ENCODE measurements around the gene MANF. TPM values are rescaled to one million over a fixed set of nuclear protein-coding genes. Genes with fewer than 3 reads are reported as not detected.
A peak's percentile ranks its signal among the peaks of the same experiment; 100 is the strongest.

MANF gene
- total RNA-seq, 2 donors from 2014 or later, result 25.4 to 35.6 TPM

GRCh38 chr3:51382947-51383578 is 2.0 kb upstream of the MANF start:
- intact Hi-C loops (cut with DNase I), result no loop called here
- Histone ChIP-seq H3K27me3 (no peaks in the 10 kb centered on the region), H3K9me3 (no peaks in the 10 kb centered on the region), H3K27ac (no peak overlapping the region), H3K4me1 (peaks cover 34% of the 10 kb centered on the region), H3K36me3 (replicated peaks in 1 of 2; ENCODE audit: insufficient read depth in 1 of 2, low read depth in 2 of 2) (no peaks in the 10 kb centered on the region), H3K4me3 (no peak overlapping the region)
- DNase-seq, result no peak
- ATAC-seq, result no peak
- no peak for TF ChIP-seq POLR2A (IDR thresholded peaks at IDR 0.05)
- no peak for TF ChIP-seq CTCF (IDR thresholded peaks at IDR 0.05)
- WGBS, 2 donors, result 86 to 88% methylated on average over 3 of the region's 3 CpGs

DNA sequence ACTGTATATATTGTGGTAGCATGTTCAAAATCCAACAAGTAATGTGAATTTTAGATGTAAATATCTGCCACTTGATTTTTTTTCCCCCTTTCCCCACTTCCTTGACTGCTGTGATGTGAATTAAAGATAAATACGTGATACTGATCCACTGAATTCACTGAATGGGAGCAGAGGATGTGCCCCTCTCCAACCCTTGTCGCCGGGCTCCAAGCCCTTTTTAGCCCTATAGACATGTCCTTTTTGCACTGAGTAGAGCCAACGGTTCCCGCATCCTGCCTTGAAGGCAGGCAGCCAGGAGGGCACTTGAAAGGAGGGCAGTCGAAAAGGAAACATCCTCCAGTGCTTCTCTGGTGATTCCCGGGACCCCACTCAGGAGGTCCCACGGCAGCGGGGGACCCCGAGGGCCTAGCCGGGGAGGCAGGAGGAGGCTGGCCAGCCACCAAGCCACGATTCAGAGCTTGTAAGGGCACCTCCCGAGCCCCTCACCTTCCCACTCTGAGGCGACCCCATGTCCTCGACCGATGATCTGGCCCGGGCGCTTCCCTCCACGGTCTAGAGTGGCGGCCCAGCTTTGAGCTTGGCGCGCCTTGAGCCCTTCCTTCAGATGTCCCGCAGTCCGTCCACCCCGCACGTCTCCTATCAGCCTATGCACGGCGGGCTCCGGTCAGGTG is 901 bp upstream of the MANF start:
- intact Hi-C loops (cut with DNase I), result no loop called here
- Histone ChIP-seq H3K9me3 (no peaks in the 10 kb centered on the region), H3K27me3 (no peaks in the 10 kb centered on the region), H3K4me1 (peaks cover 44% of the 10 kb centered on the region), H3K27ac (peak overlapping the region; percentile 91 to 92 (median 92)), H3K4me3 (peak overlapping the region; percentile 84 to 92), H3K36me3 (replicated peaks in 1 of 2; ENCODE audit: insufficient read depth in 1 of 2, low read depth in 2 of 2) (no peaks in the 10 kb centered on the region)
- TF ChIP-seq POLR2A (IDR thresholded peaks at IDR 0.05), result no peak
- TF ChIP-seq CTCF (IDR thresholded peaks at IDR 0.05), result no peak
- 0% methylated on average over 11 to 29 of the region's 29 CpGs for WGBS, 2 donors
- DNase-seq (peak in 3 of 4 donors; percentile 32 to 48 (median 35)), ATAC-seq (peak; percentile 21)

DNA sequence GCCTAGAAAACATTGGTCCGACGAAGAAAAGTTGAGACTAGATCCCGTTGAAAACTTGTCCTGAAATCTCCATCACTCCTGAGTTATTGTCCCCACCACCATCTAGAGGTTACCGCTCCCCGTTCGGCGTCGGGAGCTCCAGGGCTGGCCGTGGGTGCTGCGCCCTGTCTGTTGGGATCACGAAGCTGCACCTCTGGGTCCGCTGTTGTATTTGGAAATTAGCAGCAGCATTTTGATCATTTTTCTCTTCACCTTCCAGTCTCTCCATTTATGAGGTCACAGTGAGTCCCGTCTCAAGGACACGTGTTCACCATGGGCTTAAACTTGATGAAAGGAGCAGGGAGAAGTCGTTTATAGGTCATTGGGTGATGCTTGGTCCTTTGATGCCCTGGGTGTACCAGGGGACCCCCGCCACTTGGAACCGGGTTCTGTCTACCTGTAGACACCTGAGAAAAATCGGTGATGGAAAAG is 565 bp downstream of the MANF start:
- DNase-seq, result no peak
- intact Hi-C loops (cut with DNase I), result no loop called here
- Histone ChIP-seq H3K27ac (peak overlapping the region; percentile 91 to 92 (median 92)), H3K36me3 (replicated peaks in 1 of 2; ENCODE audit: insufficient read depth in 1 of 2, low read depth in 2 of 2) (no peaks in the 10 kb centered on the region), H3K27me3 (no peaks in the 10 kb centered on the region), H3K4me3 (peak overlapping the region; percentile 80 to 92), H3K4me1 (peaks cover 59% of the 10 kb centered on the region), H3K9me3 (no peaks in the 10 kb centered on the region)
- 2% methylated on average over 16 to 18 of the region's 18 CpGs for WGBS, 2 donors
- TF ChIP-seq POLR2A (IDR thresholded peaks at IDR 0.05) (no peak), CTCF (IDR thresholded peaks at IDR 0.05) (no peak)
- ATAC-seq, result no peak

DNA sequence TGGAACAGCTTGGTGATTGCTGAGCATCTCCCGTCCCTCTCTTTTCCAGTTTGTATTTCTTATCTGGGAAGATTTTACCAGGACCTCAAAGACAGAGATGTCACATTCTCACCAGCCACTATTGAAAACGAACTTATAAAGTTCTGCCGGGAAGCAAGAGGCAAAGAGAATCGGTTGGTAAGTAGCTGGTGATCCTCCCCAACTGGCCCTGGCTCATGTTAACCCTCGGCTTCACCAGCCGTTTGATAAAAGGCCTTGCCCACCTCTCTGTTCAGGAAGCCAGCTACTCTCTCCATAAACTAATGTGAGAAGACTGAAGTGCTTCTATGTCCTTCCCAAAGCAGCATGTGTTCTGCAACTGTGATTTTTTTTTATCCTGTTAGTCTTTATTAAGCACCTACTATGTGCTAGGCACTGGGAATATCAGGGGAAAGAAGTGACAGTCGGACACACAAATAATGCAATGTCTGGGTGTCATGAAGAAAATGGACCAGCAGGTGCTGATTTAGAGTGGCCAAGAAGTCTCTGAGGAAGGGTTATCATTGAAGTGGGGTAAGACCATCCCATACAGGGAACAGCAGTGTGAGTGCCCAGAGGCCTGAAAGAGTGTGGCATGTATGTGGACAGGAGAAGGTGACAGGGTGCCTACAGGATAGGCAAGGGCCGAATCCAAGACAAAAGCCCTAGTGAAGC is 1.2 kb downstream of the MANF start:
- TF ChIP-seq POLR2A (IDR thresholded peaks at IDR 0.05) (no peak), CTCF (IDR thresholded peaks at IDR 0.05) (no peak)
- ATAC-seq (no peak), DNase-seq (no peak)
- Histone ChIP-seq H3K27me3 (no peaks in the 10 kb centered on the region), H3K36me3 (replicated peaks in 1 of 2; ENCODE audit: insufficient read depth in 1 of 2, low read depth in 2 of 2) (no peaks in the 10 kb centered on the region), H3K27ac (peak overlapping the region; percentile 91 to 92 (median 92)), H3K4me3 (peak overlapping the region in 1 of 2 donors; percentile 92), H3K4me1 (peaks cover 62% of the 10 kb centered on the region), H3K9me3 (no peaks in the 10 kb centered on the region)
- intact Hi-C loops (cut with DNase I), result no loop called here
- WGBS, 2 donors, result 14 to 19% methylated on average over 8 of the region's 8 CpGs

Measured in body of pancreas (tissue), 4 donors.